ENCODE results near the gene ALOX12B. TPM values are rescaled to one million over a fixed set of nuclear protein-coding genes. Genes with fewer than 3 reads are reported as not detected.
A peak's percentile ranks its signal among the peaks of the same experiment; 100 is the strongest.

ALOX12B gene
- total RNA-seq, 1 donor from 2014 or later: 1.4 TPM

DNA sequence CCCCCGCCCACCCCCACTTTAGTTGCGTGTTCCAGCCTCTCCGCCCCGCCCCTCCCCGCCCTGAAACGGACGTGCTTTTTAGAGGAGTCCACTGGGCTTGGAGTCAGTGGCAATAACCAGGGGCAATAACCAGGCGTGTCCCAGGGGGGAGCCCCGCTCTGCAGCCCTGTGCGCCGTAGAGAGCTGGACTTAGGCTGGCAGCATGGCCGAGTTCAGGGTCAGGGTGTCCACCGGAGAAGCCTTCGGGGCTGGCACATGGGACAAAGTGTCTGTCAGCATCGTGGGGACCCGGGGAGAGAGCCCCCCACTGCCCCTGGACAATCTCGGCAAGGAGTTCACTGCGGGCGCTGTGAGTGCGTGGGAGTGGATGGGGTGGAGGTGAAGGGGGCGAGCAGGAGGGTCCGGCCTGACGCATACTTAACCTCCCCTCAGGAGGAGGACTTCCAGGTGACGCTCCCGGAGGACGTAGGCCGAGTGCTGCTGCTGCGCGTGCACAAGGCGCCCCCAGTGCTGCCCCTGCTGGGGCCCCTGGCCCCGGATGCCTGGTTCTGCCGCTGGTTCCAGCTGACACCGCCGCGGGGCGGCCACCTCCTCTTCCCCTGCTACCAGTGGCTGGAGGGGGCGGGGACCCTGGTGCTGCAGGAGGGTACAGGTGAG lies 48.4 kb downstream of the ALOX12B start, which contains the start of gene ALOX15B:
Gene ALOX15B, plus strand, starts transcription at position 106 of the 657 bp plus-strand sequence. Its CDS starts 97 bp downstream, at position 203.
- Mint-ChIP-seq H3K9me3 (no peaks in the 10 kb centered on the region), H3K36me3 (ENCODE audit: low read depth) (no peaks in the 10 kb centered on the region), H3K27ac (no peak within 1 kb of the TSS), H3K4me1 (peaks cover 3% of the 10 kb centered on the region), H3K27me3 (peaks cover 36% of the 10 kb centered on the region), H3K4me3 (no peak within 1 kb of the TSS)
- ATAC-seq (ENCODE audit: low read depth): peak; percentile 21
- TF ChIP-seq, protein P1, sequence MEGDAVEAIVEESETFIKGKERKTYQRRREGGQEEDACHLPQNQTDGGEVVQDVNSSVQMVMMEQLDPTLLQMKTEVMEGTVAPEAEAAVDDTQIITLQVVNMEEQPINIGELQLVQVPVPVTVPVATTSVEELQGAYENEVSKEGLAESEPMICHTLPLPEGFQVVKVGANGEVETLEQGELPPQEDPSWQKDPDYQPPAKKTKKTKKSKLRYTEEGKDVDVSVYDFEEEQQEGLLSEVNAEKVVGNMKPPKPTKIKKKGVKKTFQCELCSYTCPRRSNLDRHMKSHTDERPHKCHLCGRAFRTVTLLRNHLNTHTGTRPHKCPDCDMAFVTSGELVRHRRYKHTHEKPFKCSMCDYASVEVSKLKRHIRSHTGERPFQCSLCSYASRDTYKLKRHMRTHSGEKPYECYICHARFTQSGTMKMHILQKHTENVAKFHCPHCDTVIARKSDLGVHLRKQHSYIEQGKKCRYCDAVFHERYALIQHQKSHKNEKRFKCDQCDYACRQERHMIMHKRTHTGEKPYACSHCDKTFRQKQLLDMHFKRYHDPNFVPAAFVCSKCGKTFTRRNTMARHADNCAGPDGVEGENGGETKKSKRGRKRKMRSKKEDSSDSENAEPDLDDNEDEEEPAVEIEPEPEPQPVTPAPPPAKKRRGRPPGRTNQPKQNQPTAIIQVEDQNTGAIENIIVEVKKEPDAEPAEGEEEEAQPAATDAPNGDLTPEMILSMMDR (IDR thresholded peaks at IDR 0.05): no peak
- intact Hi-C loops (cut with micrococcal nuclease): no loop called here
- ChIA-PET CTCF (no interaction called here), POLR2A (interaction anchor here (0.6 kb wide), 1 partner anchor 355 kb away, joined by 3 read pairs; no protein-coding TSS in a partner anchor)
- no peak for DNase-seq

DNA sequence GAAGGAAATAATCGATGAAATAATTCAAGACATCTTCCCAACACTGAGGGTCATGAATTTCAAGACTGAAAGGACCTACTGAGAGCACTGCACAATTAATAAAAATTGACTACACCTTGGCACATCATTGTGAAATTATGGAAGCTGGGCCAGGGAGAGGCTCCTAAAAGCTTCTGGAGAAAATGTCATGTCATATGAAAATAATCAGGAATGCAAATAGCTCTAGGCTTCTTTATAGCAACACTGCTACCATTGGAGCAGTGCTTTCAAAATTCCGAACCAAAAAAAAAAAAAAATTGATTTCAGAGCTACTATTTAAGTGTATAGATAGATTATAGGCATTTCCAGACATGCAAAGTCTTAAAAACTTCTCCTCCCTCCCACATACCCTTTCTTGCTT lies 55.1 kb downstream of the ALOX12B start:
- intact Hi-C loops (cut with micrococcal nuclease): no loop called here
- POLR2A ChIA-PET: no interaction called here

DNA sequence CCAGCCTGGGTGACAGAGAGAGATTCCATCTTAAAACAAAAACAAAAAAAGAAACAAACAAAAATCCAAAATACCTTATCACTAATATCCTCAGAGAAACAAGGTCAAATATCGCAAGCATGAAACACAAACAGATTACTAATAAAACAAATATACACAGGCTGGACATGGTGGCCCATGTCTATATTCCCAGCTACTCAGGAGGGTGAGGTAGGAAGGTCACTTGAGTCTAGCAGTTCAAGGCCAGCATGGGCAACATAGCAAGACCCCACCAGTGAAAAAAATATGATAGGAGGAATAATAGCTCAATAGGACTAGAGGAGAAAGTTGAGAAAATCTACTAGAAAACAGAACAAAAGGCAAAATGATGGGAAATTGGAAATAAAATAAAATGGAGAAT lies 55.6 kb downstream of the ALOX12B start:
- no peaks in the 10 kb centered on the region for H3K36me3 Mint-ChIP-seq (ENCODE audit: low read depth)
- H3K9me3 Mint-ChIP-seq: no peaks in the 10 kb centered on the region
- no peak overlapping the region for H3K27ac Mint-ChIP-seq
- H3K4me3 Mint-ChIP-seq: no peak overlapping the region
- DNase-seq (no peak), ATAC-seq (ENCODE audit: low read depth) (no peak)
- H3K4me1 Mint-ChIP-seq: no peaks in the 10 kb centered on the region
- CTCF ChIA-PET: no interaction called here
- intact Hi-C loops (cut with micrococcal nuclease): no loop called here
- H3K27me3 Mint-ChIP-seq: peaks cover 44% of the 10 kb centered on the region
- TF ChIP-seq, protein P1 (IDR thresholded peaks at IDR 0.05): no peak
- POLR2A ChIA-PET: no interaction called here

More for the DNA sequence above, 55.1 kb downstream of the ALOX12B start:
- Mint-ChIP-seq H3K36me3 (ENCODE audit: low read depth) (no peaks in the 10 kb centered on the region), H3K4me3 (no peak overlapping the region), H3K9me3 (no peaks in the 10 kb centered on the region), H3K27ac (no peak overlapping the region), H3K27me3 (peaks cover 45% of the 10 kb centered on the region), H3K4me1 (no peaks in the 10 kb centered on the region)
- TF ChIP-seq, protein P1 (IDR thresholded peaks at IDR 0.05): no peak
- CTCF ChIA-PET: no interaction called here
- ATAC-seq (ENCODE audit: low read depth): no peak
- DNase-seq: no peak

DNA sequence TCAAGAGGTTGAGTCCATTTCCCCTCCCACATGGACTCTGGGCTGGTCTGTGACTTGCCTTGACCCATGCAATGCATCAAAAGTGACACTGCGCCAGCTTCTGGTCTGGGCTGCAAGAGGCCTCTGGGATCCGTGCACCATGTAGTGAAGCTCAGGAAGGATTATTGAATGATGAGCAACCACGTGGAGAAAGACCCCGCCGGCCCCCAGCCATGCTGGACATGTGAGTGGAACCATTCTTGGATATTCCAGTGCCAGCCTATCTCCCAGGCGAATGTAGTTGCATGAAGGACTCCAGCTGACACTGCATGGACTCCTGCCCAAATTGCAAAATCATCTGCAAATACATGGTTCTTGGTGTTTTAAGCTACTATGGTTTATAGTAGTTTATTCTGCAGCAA lies 56.3 kb downstream of the ALOX12B start:
- intact Hi-C loops (cut with micrococcal nuclease): no loop called here
- ChIA-PET POLR2A (no interaction called here), CTCF (no interaction called here)
- TF ChIP-seq, protein P1 (IDR thresholded peaks at IDR 0.05): no peak
- DNase-seq: no peak
- H3K4me3 Mint-ChIP-seq: no peak overlapping the region
- no peaks in the 10 kb centered on the region for H3K36me3 Mint-ChIP-seq (ENCODE audit: low read depth)
- no peaks in the 10 kb centered on the region for H3K9me3 Mint-ChIP-seq
- H3K27ac Mint-ChIP-seq: no peak overlapping the region
- ATAC-seq (ENCODE audit: low read depth): no peak
- H3K4me1 Mint-ChIP-seq: no peaks in the 10 kb centered on the region
- peaks cover 44% of the 10 kb centered on the region for H3K27me3 Mint-ChIP-seq

DNA sequence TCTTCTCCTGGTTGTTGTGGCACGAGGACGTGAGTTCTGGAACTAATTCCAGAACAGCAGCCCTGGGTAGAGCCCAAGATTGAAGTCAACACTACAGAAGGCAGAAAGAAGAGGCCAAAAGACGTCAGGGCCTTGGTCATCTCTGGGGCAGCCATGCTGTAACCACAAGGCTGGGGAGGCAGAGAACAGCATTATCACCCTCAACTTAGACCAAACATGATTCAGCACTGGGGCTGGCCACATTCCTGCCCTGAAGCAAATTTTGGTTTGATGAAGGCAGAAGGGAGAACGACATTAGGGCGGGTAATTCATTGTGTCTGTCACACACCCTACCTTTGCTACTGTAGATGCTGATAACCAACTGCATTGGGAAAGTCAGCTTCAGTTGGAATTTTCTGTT lies 58.4 kb downstream of the ALOX12B start:
- Mint-ChIP-seq H3K27me3 (peaks cover 51% of the 10 kb centered on the region), H3K9me3 (no peaks in the 10 kb centered on the region), H3K36me3 (ENCODE audit: low read depth) (no peaks in the 10 kb centered on the region), H3K4me3 (no peak overlapping the region), H3K27ac (no peak overlapping the region), H3K4me1 (no peaks in the 10 kb centered on the region)
- POLR2A ChIA-PET: no interaction called here
- DNase-seq (no peak), ATAC-seq (ENCODE audit: low read depth) (no peak)
- intact Hi-C loops (cut with micrococcal nuclease): no loop called here
- CTCF ChIA-PET: no interaction called here
- TF ChIP-seq, protein P1 (IDR thresholded peaks at IDR 0.05): no peak
